Measurements from ENCODE around the gene KLLN.
A peak's percentile ranks its signal among the peaks of the same experiment; 100 is the strongest.
"Not testable (repeated sequence)": the region's sequence is repeated elsewhere in the genome, so short reads cannot be mapped to it uniquely, and the experiment has no call there.

KLLN gene

GRCh38 chr10:87865241-87865881 lies 2.0 kb upstream of the KLLN start:
- no peak for DNase-seq

GRCh38 chr10:87864496-87865059 lies 1.2 kb upstream of the KLLN start:
- no peak for DNase-seq

DNA sequence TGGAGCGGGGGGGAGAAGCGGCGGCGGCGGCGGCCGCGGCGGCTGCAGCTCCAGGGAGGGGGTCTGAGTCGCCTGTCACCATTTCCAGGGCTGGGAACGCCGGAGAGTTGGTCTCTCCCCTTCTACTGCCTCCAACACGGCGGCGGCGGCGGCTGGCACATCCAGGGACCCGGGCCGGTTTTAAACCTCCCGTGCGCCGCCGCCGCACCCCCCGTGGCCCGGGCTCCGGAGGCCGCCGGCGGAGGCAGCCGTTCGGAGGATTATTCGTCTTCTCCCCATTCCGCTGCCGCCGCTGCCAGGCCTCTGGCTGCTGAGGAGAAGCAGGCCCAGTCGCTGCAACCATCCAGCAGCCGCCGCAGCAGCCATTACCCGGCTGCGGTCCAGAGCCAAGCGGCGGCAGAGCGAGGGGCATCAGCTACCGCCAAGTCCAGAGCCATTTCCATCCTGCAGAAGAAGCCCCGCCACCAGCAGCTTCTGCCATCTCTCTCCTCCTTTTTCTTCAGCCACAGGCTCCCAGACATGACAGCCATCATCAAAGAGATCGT lies 690 bp upstream of the KLLN start:
- not testable (repeated sequence) for DNase-seq

DNA sequence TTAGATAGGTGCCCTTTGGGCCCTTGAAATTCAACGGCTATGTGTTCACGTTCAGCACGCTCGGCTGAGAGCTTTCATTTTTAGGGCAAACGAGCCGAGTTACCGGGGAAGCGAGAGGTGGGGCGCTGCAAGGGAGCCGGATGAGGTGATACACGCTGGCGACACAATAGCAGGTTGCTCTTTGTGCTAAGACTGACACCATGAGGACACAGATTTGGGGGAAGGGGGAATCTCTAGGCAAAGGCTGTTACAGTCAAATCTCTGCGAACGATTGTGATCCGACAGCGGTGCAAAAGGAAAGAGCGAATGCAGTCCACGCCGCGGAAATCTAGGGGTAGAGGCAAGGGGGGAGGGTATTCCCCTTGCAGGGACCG lies 667 bp downstream of the KLLN start:
- DNase-seq, result no peak

DNA sequence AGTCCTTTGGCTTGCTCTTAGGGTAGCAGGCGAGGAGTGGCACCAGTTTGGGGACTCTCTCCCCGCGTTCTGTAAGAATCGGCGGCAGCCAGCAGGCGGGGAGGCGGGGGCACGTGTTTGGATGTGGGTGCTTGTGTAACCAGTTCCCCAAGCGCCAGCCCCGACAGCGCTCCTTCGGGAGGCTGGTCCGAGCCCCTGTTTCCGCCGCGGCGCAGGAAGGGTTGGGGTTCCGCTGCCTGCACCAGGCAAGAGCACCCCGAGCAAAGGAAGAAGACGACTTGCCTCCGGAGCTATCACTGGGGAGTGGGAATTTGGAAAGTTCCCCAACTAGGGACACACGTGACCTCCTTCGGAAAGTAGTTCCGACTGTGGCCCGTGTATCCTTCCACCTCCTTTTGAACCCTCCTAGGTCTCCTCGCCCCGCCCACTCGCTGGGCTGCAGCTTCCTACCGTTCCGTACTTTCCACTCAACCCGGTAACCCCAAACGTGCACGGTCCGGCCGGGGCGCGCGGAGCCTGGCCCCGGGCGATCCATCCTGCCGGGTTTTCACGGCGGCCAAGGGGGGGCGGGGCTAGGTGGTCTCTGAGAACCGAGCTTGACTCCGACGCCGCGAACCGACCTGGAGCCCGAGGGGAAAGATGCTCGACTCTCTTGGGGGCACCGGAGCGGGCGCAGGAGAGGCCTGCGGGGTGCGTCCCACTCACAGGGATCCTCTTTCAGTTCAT lies 1.2 kb downstream of the KLLN start:
- DNase-seq, result peak; percentile 88

DNA sequence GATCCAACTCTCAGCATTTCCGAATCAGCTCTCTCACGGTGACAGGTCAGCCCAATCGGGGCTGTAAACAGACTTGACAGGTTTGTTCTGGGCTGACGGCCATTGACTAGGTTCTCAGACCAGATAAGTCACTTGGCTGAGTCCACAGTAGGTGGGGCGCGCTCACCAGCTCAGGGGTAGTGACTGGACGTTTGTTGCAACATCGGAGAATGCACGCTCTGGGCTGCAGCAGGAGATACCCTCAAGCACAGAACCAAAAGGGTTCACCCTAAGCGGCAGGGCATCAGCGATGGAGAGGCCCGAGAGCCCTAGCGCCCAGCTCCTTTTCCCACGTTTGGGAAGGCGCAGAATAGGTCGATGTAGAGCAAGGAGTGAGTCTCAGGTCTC lies 1.8 kb downstream of the KLLN start:
- no peak for DNase-seq

GRCh38 chr10:87860816-87861403 lies 2.4 kb downstream of the KLLN start:
- no peak for DNase-seq

DNA sequence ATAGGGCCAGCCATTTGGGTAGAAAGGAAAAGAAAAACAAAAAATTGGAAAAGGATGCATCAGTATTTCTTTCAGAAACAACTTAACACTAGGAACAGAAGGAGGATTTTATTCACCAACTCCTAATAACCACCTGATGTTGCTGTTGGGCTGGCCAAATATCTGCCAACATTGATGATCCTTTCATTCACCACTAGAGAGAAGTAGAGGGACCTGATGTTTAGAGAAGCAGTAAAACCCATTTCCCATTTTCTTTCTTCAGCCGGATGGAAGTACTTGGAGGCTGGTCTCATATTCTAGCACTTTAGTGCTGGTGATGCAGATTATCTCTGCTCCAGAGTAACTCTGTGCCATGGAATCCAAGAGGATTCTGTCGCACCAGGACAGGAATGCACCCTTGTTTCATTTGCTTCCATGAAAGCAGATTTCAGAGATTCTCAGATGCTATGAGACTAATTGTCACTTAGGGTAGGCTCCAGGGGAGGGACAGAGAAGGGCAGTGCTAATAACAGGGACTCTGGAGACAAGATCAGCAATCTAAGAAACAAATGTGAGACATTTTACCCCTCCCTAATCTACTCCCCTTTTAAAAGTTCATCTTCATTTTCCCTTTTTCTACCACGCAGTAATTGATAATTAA lies 3.1 kb downstream of the KLLN start:
- DNase-seq, result no peak

GRCh38 chr10:87855665-87856064 lies 7.7 kb downstream of the KLLN start:
- DNase-seq, result not testable (repeated sequence)

- not testable (repeated sequence) for DNase-seq
These were observed 8.1 kb downstream of the KLLN start for GRCh38 chr10:87855247-87855646.

DNA sequence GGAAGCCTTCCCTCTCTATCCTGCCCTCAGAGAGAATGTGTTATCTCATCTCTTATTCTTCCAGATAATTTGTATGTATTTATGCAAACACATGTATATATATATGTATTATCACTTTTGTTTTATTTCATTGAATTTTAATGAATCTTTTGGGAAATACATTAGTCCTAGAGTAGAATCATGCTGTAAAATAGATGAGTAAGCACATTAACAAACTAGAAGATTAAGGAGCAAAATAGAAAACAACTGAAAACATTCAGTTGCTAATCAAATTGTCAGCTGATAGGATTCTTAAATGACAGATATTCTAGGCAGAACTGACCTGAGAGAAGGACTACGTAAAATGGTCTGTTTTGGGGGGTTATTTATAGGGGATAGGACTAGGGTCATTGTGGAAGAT lies 11.2 kb downstream of the KLLN start:
- no peak for DNase-seq

DNA sequence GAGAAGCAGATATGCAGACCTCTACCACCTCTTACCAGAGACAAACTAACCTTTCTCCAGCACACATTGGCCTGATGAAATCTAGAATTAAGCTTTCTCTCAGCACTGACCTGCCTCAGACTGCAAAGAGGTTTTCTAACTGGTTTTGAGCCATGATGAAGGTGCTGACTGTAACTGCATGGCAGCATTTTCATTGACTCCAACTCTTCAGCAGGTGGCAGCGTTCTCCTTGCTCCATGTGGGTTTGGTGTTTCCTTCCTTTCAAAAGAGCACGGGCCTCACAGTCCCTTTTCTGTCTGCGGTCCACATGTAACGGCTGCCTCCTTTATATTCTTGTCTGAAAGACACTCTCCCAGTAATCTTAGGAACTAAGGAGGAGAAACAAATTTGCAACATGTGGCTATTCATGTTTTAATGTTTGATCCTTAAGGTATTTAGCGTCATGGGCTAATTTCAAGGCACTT lies 12.6 kb downstream of the KLLN start:
- peak; percentile 29 for DNase-seq

- no peak for DNase-seq
These were observed 14.3 kb downstream of the KLLN start for GRCh38 chr10:87849001-87849400.

DNA sequence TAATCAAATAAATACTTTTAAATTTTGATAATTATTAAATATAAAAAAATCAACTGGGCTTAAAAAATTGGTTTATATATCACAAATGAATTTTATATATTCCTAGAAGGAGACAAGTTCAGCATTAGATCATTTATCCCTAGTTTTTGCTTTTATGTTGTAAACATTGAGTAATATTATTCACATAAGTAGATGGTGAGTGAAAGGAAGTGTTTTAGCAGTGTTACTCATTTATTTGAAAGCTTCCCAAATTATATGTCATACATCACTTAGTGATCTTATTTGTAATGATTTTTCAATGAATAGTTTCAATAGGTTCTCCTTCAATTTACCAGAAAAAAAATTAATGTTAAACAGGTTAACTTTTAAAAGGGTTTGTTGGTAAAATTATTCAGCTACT lies 15.8 kb downstream of the KLLN start:
- DNase-seq, result no peak

DNA sequence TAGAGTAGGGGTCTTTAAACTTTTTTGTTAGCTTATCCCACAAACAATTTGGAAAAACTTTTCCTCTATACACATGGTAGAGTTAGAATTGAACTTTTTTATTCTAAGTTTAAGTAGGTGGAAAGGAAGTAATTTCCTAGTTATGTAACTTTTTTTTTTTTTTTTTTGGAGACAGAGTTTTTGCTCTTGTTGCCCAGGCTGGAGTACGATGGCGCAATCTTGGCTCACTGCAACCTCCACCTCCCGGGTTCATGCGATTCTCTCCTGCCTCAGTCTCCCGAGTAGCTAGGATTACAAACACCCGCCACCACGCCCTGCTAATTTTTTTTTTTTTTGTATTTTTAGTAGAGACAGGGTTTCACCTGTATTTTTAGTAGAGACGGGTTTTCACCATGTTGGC lies 16.6 kb downstream of the KLLN start:
- not testable (repeated sequence) for DNase-seq

GRCh38 chr10:87846023-87846422 lies 17.3 kb downstream of the KLLN start:
- no peak for DNase-seq

GRCh38 chr10:87845624-87845998 lies 17.7 kb downstream of the KLLN start:
- no peak for DNase-seq

DNA sequence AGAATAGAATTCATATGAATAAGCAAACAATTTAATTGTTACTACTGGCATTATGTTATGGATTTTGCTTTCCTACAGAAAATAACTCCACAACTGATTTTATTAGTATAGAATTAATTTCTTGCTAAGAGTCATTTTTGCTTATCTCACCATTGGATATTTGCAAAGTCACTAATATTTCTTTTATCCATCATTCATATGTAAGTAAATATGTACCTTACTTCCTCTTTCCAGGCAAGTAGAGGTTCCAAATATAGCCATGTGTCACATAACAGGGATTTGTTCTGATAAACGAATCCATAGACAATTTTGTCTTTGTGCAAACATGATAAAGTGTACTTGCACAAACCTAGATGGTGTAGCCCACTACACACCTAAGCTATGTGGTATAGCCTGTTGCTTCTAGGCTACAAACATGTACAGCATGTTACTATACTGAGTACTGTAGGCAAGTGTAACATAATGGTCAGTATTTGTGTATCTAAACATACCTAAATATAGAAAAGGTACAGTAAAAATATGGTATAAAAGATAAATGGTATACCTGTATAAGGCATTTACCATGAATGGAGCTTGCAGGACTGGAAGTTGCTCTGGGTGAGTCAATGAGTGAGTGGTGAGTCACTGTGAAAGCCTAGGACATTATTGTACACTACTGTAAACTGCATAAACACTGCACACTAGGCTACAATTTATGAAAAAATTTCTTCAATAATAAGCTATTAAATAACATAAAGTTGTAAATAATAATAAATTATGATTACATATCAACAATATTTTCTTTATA lies 18.3 kb downstream of the KLLN start:
- no peak for DNase-seq

GRCh38 chr10:87843714-87844113 lies 19.6 kb downstream of the KLLN start:
- DNase-seq, result no peak

DNA sequence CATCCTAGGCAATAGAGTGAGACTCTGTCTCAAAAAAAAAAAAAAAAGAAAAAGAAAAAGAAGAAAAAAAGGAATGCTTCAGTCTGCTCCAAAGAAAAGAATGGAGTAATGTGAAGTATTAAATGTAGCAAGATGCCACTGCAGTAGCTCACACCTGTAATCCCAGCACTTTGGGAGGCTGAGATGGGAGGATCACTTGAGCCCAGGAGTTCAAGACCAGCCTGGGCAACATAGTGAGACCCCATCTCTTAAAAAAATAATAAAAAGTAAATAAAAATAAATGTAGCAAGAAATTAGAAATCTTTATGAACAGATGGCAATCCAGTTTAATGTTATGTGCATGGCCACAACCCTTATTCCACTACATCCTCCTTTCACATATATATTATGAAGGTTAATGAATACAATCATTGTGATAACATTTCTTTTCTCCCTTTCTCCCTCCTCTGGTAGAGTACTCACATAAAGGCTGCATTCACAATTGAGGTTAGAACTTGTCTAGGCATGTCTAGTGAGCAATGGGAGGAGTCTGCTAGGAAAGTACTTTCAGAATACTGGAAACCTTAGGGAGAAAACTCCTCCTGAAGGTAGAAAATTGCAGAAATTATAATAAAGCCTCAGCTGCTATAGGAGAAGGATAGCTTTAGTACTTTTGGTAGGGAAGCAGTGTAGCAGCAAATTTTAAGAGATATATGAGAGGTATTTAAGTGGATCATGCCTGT lies 20.4 kb downstream of the KLLN start:
- no peak for DNase-seq

DNA sequence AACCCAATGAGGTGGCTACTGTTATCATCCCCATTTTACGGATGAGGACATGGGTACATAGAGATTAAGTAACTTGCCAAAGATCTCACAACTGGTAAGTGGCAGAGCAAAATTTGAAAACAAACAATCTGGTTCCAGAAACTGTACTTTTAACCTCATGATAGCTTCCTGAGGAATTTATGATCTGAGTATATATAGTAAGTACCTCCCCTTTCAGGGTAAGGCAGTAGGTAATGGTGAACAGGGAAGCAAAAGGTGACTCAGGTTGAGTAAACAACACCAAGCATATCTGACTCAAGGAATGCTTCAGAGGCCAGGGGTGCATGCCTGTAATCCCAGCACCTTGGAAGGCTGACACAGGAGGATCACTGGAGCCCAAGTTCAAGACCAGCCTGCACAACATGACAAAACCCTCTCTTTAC lies 21.1 kb downstream of the KLLN start:
- no peak for DNase-seq

GRCh38 chr10:87841186-87841585 lies 22.1 kb downstream of the KLLN start:
- DNase-seq, result no peak
